ENCODE results near the gene MYL3.

Gene MYL3

DNA sequence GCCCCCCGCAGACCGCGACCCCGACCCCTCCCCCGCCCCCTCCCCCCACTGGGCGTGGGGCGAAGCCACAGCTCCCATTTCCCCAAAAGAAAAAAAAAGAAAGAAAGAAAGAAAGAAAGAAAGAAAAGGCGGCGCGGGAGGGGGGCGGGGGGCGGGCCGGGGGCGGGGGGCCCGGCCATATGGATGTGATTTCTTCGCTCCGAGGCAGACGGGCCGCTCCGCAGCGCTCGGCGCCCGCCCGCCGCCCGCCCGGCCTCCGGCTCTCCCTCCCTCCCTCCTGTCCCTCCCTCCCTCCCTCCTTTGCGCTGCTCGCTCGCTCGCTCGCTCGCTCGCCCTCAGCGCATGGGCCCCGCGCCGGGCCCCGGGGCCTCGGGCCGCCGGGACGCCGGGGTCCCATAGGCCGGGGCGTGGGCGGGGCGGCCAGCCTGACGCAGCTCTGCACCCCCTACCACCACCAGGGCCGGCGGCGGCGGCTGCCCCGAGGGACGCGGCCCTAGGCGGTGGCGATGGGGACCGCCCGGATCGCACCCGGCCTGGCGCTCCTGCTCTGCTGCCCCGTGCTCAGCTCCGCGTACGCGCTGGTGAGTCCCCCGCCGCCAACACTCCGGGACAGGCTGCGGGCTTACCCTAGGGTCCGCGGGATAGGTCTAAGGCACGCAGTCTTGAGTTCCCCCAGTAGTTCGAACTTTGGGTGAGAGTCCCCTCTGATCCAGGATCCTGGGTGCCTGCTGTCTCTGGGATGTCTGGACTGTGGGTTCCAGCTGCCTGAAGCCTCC is 20.0 kb upstream of the MYL3 start:
- DNase-seq (ENCODE audit: low read depth): no peak

DNA sequence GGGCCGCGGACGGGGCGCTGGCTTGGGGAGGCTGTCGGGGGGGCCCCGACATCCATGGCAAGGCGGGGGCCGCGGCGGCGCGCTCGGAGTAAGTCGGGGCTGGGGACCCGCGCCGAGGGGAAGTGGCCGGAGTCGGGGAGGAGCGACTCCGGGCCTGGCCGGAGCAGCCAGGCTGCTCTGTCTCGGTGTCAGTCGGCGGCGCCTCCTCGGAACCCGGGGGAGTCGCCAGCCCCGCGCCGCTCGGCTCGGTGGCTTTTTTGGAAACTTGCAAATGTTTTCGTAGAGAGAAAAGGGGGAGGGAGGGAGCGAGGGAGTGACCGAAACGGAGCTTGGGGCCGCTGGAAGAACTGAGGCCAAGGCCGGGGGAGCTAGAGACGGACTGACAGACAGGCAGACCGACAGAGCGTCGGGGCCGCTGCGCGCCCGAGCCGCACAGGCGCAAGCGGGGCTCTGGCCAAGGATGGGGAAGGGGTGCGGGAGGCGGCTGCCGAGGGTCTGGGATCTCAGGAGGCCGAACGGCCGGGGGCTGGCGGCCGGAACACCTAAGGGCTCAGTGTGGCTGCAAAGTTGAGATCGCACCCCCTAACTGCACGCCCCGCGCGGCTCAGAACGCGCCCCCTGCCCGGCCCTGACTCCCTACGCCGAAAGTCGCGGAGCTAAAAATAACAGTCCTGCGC is 19.3 kb upstream of the MYL3 start:
- no peak for DNase-seq (ENCODE audit: low read depth)

DNA sequence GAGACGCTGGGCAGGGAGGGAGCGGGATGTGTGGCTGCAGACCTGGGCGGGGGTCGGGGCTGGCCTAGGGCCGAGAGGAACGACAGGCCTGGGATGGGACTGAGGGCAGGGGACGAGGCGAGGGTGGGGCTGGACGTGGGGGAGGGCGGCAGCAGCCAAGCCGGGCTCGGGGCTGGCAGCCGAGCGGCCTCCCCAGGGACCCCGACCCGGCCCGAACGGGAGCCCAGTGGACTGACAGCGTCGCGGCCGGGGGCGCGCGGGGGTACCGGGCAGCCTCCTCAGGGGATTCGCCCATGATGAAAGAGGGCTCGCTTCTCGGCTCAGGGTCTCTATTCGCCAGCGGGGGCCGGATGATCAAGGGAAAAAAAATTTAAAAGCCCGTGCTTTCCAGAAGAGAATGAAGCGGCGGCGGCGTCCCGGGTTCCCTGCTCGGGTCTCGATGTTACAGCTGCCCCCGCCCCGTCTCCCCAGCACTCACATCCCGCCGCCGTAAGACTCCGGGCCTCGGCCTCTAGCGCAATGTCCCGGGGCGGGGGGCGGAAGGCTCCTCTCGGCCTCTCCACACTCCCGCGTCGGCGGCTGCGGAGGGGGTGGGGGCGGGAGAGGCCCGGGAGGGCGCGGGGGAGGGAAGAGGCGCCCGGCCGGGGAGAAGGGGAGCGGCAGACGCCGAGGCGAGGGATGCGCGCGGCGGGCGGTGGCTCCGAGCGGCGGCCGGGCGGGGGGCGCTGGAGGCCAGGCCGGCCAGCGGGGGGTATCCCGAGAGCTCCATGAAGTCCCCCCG is 18.5 kb upstream of the MYL3 start:
- DNase-seq (ENCODE audit: low read depth): no peak

DNA sequence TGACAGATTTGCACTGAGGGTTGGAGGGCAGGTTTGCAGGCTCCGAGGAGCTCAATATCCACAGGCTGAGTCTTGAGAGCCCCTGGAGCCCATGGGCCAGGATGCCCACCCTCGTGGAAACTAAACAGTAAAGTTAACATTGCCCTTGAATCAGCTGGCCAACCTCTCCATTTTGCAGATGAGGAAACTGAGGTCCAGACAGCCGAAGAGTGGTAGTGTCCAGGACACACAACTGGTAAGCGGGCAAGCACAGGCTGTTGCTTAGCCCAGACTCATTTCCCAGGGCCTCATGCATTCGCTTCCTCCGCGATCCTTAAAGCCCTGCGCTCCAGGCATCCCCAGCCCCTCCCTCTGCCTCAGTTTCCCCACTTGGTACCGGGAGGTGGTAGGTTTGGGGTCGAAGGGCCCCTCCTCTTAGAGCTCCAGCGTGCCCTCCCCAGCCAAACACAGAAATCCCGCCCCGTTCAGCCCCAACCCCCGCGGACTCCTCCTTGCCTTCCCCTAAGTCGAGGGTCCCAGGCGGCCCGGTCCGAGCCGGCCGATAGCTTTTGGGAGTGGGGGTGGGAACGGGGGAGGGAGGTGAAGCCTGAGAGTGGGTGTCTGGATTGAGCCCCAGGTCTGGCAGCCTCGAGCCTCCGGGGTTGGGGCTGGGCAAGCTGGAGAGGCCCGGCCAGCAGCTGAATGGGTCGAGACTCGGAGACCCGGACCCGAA is 17.8 kb upstream of the MYL3 start:
- no peak for DNase-seq (ENCODE audit: low read depth)

DNA sequence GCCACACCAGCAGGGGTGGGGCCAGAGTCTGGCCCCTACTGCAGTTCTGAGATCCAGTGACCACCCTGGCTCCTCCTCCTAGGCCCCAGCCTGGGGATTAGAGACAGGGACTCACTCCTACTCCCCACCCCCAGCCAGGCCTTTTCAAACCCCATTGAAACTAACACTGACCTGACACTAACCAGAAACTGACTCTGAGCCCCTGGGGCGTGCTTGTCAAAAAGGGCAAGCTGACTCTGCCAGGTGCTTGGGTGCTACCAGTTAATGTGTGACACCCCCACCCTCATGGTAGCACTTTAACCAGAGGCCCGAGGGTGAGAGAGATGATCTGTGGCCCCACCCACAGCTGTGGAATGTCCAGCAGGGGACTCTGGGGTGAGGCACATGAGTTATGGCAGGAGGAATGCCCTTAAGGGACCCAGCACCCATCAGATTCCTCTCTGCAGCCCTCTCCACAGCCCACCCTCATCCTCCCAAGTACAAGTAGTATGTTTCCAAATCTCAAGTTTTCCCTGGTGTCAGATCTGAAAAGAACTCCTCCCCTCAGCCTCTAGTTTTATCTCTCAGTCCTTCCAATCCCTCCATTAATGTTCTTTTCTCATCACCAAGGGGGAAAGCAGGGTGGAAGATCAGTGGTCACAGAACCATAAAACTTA is 15.7 kb upstream of the MYL3 start:
- no peak for DNase-seq (ENCODE audit: low read depth)

DNA sequence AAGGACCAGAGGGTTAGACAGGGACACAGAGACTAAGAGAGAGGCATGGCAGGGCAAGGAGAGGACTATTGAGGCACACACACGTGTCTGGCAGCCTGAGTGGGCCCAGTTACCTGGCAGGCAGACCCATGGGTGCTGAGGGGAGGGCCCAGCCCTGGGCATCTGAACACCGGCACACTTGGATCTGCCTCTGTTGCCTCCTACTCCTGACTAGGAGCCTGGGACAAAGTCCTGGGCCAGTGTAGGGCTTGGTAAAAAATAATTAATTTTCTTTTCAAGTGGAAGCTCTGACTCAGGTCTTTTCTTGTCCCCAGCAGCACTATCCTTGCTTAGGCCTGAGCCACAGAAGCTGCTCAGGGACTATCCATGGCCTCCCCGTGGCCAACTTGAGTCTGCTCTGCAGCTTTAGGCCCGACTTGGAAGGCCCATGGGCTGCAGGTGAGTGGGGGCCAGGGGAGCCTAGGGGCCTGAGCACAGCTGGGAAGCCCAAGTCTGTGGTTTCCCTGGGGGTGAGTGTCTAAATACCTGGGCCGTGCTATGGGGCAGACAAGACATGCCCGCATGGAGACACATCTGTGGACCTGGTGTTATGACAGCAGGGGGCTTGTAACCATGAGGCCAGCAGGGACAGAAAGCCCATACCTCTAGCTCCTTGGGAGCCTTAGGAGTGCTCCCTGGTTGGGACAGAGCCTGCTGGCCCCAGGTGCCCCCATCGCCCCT is 14.3 kb upstream of the MYL3 start, which contains the start of gene PTH1R:
Gene PTH1R, plus strand, starts transcription at position 316 of the 720 bp plus-strand sequence. CDS start 5,839 bp downstream, outside the sequence.
- no peak for DNase-seq (ENCODE audit: low read depth)

DNA sequence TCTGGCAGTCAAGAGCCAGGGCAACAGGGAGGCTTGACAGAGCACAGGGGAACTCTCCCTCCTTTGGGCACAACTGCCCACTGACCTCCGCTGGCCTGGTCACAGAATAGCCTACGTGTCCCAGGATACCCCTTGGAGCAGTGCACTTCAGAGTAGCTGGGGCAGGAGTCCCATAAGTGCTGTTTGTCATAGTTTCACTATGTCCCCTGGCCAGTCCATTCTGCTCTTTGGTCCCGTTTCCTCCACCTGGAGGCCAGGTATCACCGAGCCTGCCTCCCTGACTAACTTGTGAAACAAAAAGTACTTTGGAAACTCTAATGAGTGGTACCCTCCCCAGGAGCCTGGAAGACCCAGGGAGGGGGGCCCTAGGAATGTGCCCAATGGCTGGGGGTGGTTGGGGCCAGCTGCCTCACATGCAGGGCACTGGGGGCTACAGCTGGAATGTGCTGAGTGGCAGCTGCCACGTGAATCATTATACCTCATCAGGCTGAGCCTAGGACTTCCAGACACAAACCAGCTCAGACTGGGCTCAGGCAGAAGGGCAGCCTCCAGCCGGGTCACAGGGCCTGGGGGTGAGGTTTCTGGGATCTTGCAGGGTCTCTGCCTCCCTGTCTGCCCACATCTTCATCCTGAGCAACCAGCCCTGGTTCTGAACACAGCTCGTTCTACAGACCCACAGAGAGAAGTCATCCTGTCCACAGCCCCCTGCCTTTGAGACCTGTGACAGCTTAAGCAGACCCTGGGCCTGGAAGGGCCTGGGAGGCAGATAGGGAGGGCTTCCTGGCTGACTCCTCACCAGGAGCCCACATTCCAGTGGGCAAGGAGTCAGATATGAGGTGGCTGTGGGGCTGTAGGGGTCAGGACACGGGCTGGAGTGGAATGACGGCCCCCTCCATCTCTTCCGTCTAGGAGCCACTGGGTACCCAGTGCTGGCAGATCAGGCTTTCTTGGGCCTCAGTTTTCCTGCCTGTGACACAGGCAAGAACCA is 13.4 kb upstream of the MYL3 start:
- DNase-seq (ENCODE audit: low read depth): no peak

DNA sequence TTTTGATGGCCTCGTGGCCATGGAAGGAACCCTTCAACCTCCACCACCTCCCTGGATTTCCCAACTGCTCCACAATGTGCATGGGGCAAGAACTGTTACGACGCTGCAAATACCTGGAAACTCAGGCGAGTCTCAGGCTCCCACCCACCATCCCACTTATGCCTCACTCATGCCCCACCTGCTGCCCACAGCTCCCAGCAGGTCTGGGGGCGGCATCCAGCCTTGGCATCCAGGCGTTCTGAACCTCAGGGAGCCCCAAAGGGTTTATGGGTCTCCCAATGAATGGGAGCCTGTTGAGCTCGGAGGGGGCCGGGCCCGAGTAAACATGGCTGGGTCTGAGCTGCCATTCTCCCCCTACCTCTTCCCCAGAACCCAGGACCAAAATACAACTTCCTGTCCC is 12.3 kb upstream of the MYL3 start:
- DNase-seq (ENCODE audit: low read depth): no peak

DNA sequence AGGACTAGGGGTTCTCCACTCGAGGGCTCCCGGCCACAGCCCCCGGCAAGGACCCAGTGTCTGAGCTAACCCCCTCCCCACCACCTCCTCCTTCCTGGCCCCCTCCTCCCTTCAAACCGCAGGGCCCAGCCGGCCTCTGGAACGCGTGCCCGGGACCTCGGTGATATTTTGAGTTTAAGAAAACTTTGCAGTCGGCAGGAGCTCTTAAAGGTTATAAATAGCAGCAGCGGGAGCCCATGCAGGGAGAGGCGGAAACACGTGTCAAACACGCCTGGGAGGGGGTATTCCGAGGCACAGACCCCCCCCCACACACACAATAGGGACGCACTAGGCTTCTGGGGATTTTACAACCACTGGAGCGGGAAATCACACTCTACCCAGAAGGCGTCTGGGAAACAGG is 11.2 kb upstream of the MYL3 start:
- no peak for DNase-seq (ENCODE audit: low read depth)

DNA sequence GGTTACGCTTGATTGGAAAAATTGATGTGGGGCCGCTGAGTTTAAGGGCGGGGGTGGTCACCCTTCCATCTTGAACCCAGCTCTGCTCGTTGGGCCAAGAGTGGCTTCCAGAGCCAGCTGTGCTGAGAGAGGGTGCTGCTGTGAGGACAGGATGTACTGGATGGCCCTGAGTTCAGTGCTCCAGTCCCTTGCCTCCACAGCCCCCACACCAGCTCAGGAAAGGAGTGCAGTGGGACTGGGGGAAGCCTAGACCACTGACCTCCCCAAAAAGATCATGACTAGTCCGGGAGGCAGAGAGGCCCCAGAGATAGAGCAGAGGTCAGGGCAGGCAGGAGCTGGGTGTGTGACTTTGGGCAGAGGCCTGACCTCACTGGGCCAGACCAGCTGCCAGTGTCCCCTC is 10.3 kb upstream of the MYL3 start:
- no peak for DNase-seq (ENCODE audit: low read depth)

DNA sequence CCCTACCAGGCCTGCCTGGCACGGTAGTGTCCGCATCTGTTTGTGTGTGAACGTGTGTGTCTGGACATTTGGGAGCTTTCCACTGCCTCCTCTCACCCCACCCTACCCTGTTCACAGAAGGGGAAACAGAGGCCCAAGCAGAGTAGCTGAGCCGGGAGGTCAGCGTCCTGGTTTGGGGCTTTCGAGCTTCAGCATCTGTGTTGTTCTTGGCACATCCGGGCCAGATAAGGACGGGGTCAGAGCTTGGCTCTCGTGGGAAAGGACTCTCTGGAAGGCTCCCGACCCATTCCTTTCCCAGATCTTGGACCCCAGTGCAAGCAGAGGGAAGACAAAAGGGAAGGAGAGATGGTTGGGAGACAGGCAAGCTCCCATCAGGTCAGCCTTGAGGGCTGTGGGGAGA is 8.0 kb upstream of the MYL3 start:
- DNase-seq (ENCODE audit: low read depth): no peak

DNA sequence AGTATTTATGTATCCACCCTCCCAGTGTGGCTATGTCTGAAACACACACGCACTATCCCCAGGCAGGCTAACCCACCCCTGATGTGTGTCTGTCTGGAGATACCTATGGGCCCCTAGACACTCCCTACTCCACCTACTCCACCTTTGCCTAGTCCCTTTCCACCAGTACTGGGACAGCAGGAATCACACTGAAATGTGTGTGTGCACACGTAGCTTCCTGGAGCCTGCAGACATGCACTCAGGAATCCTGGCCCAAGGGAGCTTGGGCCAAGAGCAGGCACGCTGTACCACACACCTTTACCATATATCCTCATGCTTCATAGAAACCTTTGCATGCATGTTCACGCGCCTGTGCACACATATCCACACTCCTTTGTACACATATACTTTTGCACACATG is 7.4 kb upstream of the MYL3 start:
- DNase-seq (ENCODE audit: low read depth): no peak

DNA sequence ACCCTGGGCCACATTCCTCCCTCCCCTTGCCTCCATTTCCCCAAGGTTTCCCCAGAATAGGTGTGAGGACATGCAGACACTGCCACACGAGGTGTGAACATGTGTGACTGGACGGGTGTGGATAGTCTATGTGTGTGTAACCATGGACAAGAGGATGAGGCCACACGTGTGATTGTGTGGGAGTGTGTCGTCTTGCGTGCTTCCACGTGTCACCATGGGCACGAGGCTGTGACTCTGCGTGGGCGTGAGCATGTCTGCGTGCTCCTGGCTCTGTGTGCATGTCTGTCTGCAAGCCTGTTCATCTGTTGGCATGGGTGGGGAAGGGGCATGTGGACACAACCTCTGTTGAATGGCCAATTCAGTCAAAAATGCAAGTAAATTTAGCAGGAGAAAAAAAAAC is 6.2 kb upstream of the MYL3 start:
- DNase-seq (ENCODE audit: low read depth): no peak

DNA sequence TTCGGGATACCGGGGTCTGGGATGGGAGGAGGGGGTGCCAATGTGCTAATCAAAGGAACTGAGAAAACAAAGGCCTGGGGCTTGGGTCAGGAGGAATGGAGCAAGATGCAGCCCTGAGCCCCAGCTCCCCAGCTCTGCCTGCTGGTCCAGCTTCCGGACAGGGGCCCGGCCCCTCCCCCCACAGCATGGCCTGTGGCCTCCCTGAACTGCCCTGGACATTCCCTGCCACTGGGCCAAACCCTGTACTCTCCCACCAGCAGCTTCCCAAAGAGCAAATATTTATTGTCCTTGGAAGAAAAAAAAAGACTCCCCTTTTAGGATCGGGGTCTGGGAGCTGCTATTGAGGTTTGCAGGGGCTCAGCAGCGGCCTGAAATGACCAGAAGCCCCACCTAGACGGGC is 5.7 kb upstream of the MYL3 start:
- no peak for DNase-seq (ENCODE audit: low read depth)

DNA sequence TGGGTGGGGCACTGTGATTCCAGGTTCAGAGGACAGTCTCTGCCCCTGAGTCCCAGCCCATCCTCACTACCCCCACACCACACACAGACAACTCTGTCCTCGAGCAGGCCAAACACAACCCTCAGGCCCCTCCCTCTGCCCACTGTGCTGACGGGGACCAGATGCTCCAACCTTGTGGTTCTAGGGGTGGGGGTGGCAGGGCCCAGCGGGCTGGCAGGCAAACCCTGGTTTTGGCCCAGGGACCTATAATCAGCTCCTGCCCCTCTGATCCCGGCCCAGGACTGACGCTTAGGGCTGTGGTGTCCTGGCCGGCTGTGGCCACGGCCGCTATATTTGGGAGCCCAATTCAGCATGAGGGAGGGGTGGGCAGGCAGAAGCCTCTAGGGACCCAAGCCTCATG is 5.0 kb upstream of the MYL3 start:
- DNase-seq (ENCODE audit: low read depth): no peak

DNA sequence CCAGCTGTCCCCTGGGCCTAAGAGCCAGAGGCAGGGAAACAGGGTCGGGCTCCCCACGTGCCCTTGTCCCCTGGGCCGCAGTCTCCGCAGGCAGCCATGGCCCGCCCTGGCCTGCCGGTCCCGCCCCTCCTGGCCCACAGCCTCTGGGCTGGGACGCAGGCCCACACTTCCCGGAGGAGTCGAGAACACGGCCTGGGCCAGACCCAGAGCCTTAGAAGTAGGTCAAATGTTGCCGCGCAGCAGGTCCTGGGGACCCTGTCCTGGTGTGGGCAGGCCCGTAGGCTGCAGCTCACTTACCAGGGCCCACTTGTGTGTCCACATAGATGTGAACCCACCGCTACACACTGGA is 4.3 kb upstream of the MYL3 start:
- DNase-seq (ENCODE audit: low read depth): no peak

DNA sequence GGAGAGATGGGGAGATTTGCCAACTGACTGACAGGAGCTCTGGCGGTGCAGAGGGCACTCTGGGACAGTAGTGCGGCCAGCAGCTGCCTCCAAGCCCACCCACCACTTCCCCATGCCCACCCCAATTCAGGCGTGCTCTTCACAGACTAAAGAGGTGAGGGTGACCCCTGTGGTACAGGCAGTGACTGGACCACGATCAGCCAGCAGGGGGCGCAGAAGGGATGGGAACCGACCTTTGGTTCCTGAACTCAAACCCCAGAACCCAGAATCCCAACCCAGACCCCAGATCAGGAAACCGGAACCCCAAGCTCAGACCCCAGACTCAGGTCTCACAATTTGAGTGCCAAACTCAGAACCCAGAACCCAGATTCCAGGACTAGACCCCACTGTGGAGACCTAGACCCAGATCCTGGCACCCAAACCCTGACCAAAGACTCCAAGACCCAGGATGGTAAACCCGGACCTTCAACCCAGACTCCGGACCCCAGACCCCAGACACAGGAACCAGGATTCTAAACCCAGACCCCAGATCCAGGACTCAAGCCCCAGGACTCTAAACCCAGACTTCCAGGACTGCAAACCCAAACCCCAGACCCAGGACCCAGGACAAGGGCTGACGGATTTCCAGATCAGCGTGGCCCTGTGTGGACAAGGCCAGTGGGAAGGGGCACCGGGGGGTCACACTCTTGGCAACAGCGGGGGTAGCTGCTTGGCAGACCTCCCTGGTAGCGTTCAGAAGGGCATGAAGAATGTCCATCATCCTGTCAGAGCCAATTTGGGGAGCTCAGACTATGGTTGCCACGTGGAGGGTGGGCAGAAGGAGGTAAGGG is 3.7 kb upstream of the MYL3 start:
- peak; percentile 61 for DNase-seq (ENCODE audit: low read depth)

DNA sequence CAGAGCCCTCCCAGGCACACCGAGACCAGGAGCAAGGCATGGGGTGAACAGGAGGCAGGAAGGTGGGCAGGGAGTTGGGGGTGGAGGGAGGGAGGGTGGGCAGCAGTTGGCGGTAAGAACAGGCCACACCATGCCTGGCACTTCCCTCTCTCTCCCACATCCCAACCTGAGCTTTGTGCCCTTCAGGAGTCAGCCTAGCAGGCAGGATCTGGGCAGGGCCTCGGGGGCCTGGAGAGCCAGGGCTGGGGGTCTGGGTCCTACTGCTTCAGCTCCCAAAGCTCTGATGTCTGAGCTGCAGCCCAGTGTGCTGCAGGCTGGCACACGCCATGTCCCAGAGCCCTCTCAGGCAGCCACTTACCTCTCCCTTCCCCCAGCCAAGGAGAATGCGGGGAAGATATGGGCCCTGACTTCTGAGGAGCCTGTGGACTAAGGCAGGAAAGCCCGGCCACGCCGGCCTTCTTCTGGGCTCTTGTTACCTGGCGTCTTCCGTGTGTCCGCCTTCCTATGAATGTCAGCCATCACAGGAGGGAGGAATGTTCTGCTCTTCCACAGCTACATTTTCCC is 2.9 kb upstream of the MYL3 start:
- no peak for DNase-seq (ENCODE audit: low read depth)

DNA sequence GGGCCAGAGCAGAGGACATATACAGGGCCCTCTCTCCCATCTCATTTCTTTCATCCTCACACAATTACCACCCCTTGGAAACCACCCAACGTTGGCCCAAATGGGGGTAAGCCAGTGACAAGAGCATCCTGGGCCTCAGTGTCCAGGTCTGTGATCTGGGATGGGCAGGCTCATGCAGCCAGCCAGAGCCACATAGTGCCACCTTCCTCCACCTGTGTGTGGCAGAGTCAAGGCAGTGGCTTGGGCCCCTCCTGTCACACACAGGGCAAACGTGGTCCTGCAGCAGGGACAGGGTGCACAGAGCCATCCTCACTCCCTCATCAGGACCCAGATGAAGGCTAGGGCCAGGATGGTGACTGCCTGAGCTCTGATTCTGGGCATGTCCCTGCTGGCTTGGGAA is 2.3 kb upstream of the MYL3 start:
- no peak for DNase-seq (ENCODE audit: low read depth)

All from activated T-helper 1 cell treated with Interleukin-2 at 50 U/mL for 16 hours (primary cell).